ENCODE results near the gene EGFR.

The EGFR gene

GRCh38 chr7:55188590-55189138 lies 169.8 kb downstream of the EGFR start:
- Histone ChIP-seq H3K36me3 (ENCODE audit: insufficient read depth, low read length) (no peaks in the 10 kb centered on the region), H3K9ac (ENCODE audit: low read length) (no peak overlapping the region), H3F3A (ENCODE audit: insufficient read depth, low read length) (no peaks in the 10 kb centered on the region)

GRCh38 chr7:55189146-55189766 lies 170.4 kb downstream of the EGFR start:
- H3K9me3 ChIP-seq (ENCODE audit: low read length): no peaks in the 10 kb centered on the region
- H4K20me1 ChIP-seq (ENCODE audit: insufficient read depth, low read length): no peaks in the 10 kb centered on the region
- no peaks in the 10 kb centered on the region for H3K9me2 ChIP-seq (ENCODE audit: low read depth, low read length)
- H3F3A ChIP-seq (ENCODE audit: insufficient read depth, low read length): no peaks in the 10 kb centered on the region
- no peaks in the 10 kb centered on the region for H3K79me2 ChIP-seq (ENCODE audit: insufficient read depth, low read length)
- TF ChIP-seq EZH2 (IDR thresholded peaks at IDR 0.05; ENCODE audit: borderline replicate concordance, low read length) (no peak), CTCF (IDR thresholded peaks at IDR 0.05; ENCODE audit: low read length) (no peak)
- H3K4me1 ChIP-seq (ENCODE audit: insufficient read depth, low read length, severe bottlenecking): no peaks in the 10 kb centered on the region
- H2AFZ ChIP-seq (ENCODE audit: low read length): no peak overlapping the region
- H3K9ac ChIP-seq (ENCODE audit: low read length): no peak overlapping the region
- no peaks in the 10 kb centered on the region; the same call in 1 of the 2 replicates for H3K27me3 ChIP-seq (ENCODE audit: insufficient read depth, low read length)
- H3K4me2 ChIP-seq (ENCODE audit: low read length): no peak overlapping the region
- H3K4me3 ChIP-seq (ENCODE audit: low read depth, low read length, poor library complexity, severe bottlenecking): no peak overlapping the region
- H3K36me3 ChIP-seq (ENCODE audit: insufficient read depth, low read length): no peaks in the 10 kb centered on the region
- H3K27ac ChIP-seq (ENCODE audit: low read depth, low read length, poor library complexity, severe bottlenecking): no peak overlapping the region

More at GRCh38 chr7:55188590-55189138, 169.8 kb downstream of the EGFR start:
- no peak overlapping the region for H3K4me2 ChIP-seq (ENCODE audit: low read length)
- no peaks in the 10 kb centered on the region for H4K20me1 ChIP-seq (ENCODE audit: insufficient read depth, low read length)
- H3K4me1 ChIP-seq (ENCODE audit: insufficient read depth, low read length, severe bottlenecking): no peaks in the 10 kb centered on the region
- no peaks in the 10 kb centered on the region for H3K79me2 ChIP-seq (ENCODE audit: insufficient read depth, low read length)
- H2AFZ ChIP-seq (ENCODE audit: low read length): no peak overlapping the region
- H3K9me2 ChIP-seq (ENCODE audit: low read depth, low read length): no peaks in the 10 kb centered on the region
- H3K4me3 ChIP-seq (ENCODE audit: low read depth, low read length, poor library complexity, severe bottlenecking): no peak overlapping the region
- TF ChIP-seq CTCF (IDR thresholded peaks at IDR 0.05; ENCODE audit: low read length) (no peak), EZH2 (IDR thresholded peaks at IDR 0.05; ENCODE audit: borderline replicate concordance, low read length) (no peak)
- H3K9me3 ChIP-seq (ENCODE audit: low read length): no peaks in the 10 kb centered on the region
- H3K27me3 ChIP-seq (ENCODE audit: insufficient read depth, low read length): no peaks in the 10 kb centered on the region; the same call in 1 of the 2 replicates
- H3K27ac ChIP-seq (ENCODE audit: low read depth, low read length, poor library complexity, severe bottlenecking): no peak overlapping the region

- no peaks in the 10 kb centered on the region; the same call in 1 of the 2 replicates for H3K27me3 ChIP-seq (ENCODE audit: insufficient read depth, low read length)
- no peaks in the 10 kb centered on the region for H4K20me1 ChIP-seq (ENCODE audit: insufficient read depth, low read length)
- TF ChIP-seq EZH2 (IDR thresholded peaks at IDR 0.05; ENCODE audit: borderline replicate concordance, low read length) (no peak), CTCF (IDR thresholded peaks at IDR 0.05; ENCODE audit: low read length) (no peak)
- no peaks in the 10 kb centered on the region for H3K4me1 ChIP-seq (ENCODE audit: insufficient read depth, low read length, severe bottlenecking)
- no peaks in the 10 kb centered on the region for H3K79me2 ChIP-seq (ENCODE audit: insufficient read depth, low read length)
- no peak overlapping the region for H3K9ac ChIP-seq (ENCODE audit: low read length)
- H3K36me3 ChIP-seq (ENCODE audit: insufficient read depth, low read length): no peaks in the 10 kb centered on the region
- no peaks in the 10 kb centered on the region for H3K9me2 ChIP-seq (ENCODE audit: low read depth, low read length)
- H3K4me3 ChIP-seq (ENCODE audit: low read depth, low read length, poor library complexity, severe bottlenecking): no peak overlapping the region
- H3F3A ChIP-seq (ENCODE audit: insufficient read depth, low read length): no peaks in the 10 kb centered on the region
- H3K4me2 ChIP-seq (ENCODE audit: low read length): no peak overlapping the region
- no peak overlapping the region for H2AFZ ChIP-seq (ENCODE audit: low read length)
- no peak overlapping the region for H3K27ac ChIP-seq (ENCODE audit: low read depth, low read length, poor library complexity, severe bottlenecking)
- no peaks in the 10 kb centered on the region for H3K9me3 ChIP-seq (ENCODE audit: low read length)
Measured at GRCh38 chr7:55189878-55190436, 171.1 kb downstream of the EGFR start.

All from OCI-LY1 (cell line).